RWPE2 (cell line): ENCODE results near the gene PIEZO1.

ENCODE experiments used
- ATAC-seq: fragments of 200-7000 bp; cut with Tn5 transposase; 3 replicates; pipeline ENCODE4 v1.9.1; 2021; ENCODE audit warnings: low read depth
- DNase-seq: peaks from one replicate; pipeline ENCODE4 v3.0.0-alpha.2; 2020; ENCODE audit warnings: low spot score
- H3K27ac ChIP-seq: fragments of 450-650 bp; 2 replicates; pipeline ENCODE4 v1.5.1; 2017; ENCODE audit warnings: mild to moderate bottlenecking; ENCODE audit not compliant: poor library complexity, severe bottlenecking
- H3K27me3 ChIP-seq: fragments of 250-450 bp; sonication (Bioruptor Pico); 2 replicates; pipeline ENCODE4 v1.5.1; 2021; ENCODE audit warnings: mild to moderate bottlenecking, moderate library complexity; ENCODE audit not compliant: insufficient read depth, poor library complexity, severe bottlenecking
- H3K36me3 ChIP-seq: fragments of 250-450 bp; sonication (Bioruptor Pico); 2 replicates; pipeline ENCODE4 v1.5.1; 2020; ENCODE audit warnings: low read depth, mild to moderate bottlenecking, moderate library complexity
- H3K4me1 ChIP-seq: fragments of 250-450 bp; sonication (Bioruptor Pico); 2 replicates; pipeline ENCODE4 v1.5.1; 2021; ENCODE audit warnings: mild to moderate bottlenecking, moderate library complexity; ENCODE audit not compliant: insufficient read depth, poor library complexity, severe bottlenecking
- H3K4me3 ChIP-seq: fragments of 250-450 bp; sonication (Bioruptor Pico); 2 replicates; pipeline ENCODE4 v1.5.1; 2021; ENCODE audit warnings: mild to moderate bottlenecking, moderate library complexity; ENCODE audit not compliant: severe bottlenecking
- H3K9me3 ChIP-seq: fragments of 250-450 bp; sonication (Bioruptor Pico); 2 replicates; pipeline ENCODE4 v1.5.1; 2021; ENCODE audit warnings: mild to moderate bottlenecking, moderate library complexity; ENCODE audit not compliant: severe bottlenecking
- TF ChIP-seq, protein P1 (sequence below): fragments of 450-650 bp; IDR thresholded peaks from one replicate; pipeline ENCODE4 v1.5.1; 2017; ENCODE audit warnings: mild to moderate bottlenecking, moderate library complexity; ENCODE audit not compliant: poor library complexity, severe bottlenecking

The PIEZO1 gene

DNA sequence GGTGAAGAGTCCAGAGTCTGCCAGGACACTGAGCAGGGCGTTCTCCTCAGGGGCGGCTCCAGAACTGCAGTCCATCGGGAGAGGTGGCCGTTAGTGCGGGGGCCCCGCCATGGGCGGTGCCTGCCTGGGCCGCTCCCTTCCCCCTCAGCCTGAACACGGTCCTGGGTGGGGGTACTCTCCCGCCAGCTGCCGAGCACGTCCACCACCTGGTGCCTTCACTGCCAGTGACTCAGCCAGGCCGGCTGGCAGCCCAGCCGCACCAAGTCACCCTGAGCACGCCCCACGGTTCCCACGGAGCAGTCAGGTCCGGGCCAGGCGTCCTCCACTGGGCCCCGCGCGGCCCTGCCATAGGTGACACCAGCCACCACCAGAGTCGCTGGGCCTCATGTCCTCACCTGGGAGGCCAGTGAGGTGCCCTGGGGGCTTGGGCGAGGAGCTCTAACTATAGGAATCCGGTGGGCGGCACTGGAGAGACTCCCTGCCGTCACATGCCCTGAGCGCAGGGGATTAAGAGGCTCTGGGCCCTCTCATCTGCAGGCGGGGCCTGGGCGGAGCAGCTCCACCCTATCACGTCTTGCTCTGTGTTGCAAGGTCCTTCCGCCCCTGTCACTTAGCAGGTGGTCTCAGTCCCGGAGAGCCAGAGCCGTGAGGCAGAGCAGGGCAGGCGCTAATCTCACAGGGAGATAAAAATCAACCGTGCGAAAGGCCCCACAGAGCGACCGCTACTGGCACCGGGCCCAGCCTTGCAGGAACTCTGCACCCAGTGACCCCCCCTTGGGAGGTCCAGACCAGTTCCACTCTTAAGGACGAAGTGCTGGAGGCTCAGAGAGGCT lies 14.3 kb downstream of the PIEZO1 start:
- Histone ChIP-seq H3K4me1 (peaks cover 20% of the 10 kb centered on the region), H3K27ac (peak overlapping the region; percentile 70), H3K4me3 (peak overlapping the region; percentile 4)

DNA sequence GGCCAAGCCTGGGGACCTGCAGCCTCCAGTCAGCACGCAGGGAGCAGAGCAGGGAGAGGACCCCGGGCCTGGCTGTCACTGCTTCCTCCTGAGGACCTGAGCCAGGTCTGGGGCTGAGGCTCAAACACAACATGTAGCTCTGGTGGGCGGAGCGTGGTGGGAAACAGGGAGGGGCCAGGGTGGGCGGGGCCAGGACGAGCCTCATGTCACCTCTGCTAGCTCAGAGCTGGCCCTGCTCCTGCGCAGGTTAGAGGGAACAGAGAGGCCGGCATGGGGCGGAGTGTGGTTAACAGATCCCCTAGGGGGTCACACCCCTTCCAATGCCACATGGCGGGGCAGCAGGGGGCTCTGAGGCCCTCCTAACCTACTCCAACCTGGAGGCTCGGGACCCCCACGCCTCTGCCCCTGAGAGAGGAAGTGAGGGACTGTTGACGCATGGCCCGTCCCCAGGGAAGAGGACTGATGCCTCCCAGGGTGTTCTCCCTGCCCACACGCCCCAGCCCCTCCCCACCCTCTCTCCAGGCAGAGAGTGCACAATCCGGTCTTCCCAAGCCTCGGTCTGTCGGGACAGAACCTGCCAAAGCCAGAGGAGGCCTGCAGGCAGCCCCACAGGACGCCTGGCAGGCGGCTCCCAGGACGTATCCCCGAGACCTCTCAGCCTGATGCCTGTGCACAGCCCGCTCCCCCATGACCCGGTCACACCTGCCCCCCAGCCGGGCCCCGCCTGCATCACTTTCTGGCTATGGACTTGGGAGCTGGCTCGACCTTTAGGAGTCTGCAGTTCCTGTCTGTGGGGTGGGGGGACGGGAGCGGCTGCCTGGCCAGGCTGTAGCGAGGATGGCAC lies 15.2 kb downstream of the PIEZO1 start:
- no peak for DNase-seq
- peaks cover 4% of the 10 kb centered on the region; the same call in 1 of the 2 replicates for H3K36me3 ChIP-seq
- TF ChIP-seq, protein P1, sequence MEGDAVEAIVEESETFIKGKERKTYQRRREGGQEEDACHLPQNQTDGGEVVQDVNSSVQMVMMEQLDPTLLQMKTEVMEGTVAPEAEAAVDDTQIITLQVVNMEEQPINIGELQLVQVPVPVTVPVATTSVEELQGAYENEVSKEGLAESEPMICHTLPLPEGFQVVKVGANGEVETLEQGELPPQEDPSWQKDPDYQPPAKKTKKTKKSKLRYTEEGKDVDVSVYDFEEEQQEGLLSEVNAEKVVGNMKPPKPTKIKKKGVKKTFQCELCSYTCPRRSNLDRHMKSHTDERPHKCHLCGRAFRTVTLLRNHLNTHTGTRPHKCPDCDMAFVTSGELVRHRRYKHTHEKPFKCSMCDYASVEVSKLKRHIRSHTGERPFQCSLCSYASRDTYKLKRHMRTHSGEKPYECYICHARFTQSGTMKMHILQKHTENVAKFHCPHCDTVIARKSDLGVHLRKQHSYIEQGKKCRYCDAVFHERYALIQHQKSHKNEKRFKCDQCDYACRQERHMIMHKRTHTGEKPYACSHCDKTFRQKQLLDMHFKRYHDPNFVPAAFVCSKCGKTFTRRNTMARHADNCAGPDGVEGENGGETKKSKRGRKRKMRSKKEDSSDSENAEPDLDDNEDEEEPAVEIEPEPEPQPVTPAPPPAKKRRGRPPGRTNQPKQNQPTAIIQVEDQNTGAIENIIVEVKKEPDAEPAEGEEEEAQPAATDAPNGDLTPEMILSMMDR, result no peak
- no peaks in the 10 kb centered on the region for H3K27me3 ChIP-seq
- H3K4me1 ChIP-seq, result peaks cover 29% of the 10 kb centered on the region
- peak overlapping the region; percentile 70 for H3K27ac ChIP-seq
- H3K4me3 ChIP-seq, result peak overlapping the region; percentile 4
- no peaks in the 10 kb centered on the region for H3K9me3 ChIP-seq
- ATAC-seq, result peak; percentile 4; the same call in 1 of the 3 replicates

More for the DNA sequence above, 14.3 kb downstream of the PIEZO1 start:
- peak; percentile 92 for DNase-seq
- Histone ChIP-seq H3K9me3 (no peaks in the 10 kb centered on the region), H3K27me3 (no peaks in the 10 kb centered on the region), H3K36me3 (peaks cover 4% of the 10 kb centered on the region; the same call in 1 of the 2 replicates)
- TF ChIP-seq, protein P1, result peak; percentile 4
- peak; percentile 88 for ATAC-seq

DNA sequence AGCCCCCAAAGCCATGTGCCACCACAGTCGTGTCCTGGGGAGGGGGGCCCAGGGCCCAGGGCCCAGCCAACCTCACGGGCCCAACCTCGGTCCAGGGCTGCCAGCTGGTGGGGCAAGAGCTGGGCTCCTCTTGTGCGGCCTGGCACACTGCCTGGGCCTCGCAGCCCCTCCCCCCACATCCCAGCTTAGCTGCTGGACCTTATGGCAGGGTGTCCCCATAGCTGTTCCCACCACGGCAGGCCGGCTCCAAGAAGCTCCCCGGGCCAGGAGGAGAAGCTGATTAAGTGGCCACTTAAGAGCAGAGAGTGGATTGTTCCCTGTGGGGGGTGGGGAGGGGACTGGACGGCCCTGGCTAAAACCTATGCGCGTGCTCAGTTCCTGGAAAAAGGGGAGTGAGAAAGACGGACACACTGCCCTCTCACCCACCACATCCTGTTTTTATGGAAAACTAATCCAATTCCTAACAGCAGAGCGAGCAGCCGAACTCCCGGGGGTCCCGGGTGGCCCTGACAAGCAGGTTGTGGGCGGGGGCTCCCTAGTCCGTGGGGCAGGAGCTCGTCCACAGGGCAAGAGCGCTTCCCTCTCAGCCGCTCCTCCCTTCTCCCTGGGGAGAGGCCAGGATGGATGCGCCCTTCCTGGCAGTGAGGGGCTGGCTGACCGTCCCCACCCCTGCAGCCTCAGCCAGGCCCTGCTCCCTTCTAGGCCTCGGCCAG lies 16.8 kb downstream of the PIEZO1 start:
- Histone ChIP-seq H3K4me3 (no peak overlapping the region), H3K27me3 (no peaks in the 10 kb centered on the region), H3K9me3 (no peaks in the 10 kb centered on the region), H3K4me1 (peaks cover 30% of the 10 kb centered on the region), H3K27ac (no peak overlapping the region), H3K36me3 (peaks cover 12% of the 10 kb centered on the region; the same call in 1 of the 2 replicates)
- TF ChIP-seq, protein P1, result no peak
- ATAC-seq (no peak), DNase-seq (no peak)

DNA sequence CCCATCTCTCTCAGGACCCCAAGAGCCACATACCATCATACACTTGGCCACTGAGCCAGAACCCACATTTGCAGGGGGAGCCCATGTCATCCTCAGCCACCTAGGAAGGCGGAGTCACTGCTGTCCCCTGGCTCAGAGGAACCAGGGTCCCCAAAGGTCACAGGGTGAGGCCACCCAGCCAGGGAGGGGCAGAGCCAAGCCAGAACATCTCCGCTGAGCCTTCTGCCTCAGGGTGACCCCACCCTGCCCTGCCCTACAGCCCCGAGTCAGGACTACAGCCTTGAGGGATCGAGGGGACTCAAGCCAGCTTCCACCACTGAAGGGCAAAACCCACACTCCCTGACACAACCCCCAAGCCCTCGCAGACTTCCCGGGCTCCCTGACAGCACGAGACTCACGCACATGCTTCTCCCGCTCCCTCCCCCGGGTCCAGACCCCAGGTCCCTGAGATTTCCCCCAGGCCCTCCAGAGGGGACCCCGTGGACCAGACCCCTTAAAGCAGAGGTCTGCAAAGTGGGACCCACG lies 17.4 kb downstream of the PIEZO1 start:
- TF ChIP-seq, protein P1, result no peak
- ATAC-seq (no peak), DNase-seq (no peak)
- Histone ChIP-seq H3K36me3 (peaks cover 12% of the 10 kb centered on the region), H3K4me1 (peaks cover 30% of the 10 kb centered on the region), H3K4me3 (no peak overlapping the region), H3K27me3 (no peaks in the 10 kb centered on the region), H3K27ac (no peak overlapping the region), H3K9me3 (no peaks in the 10 kb centered on the region)
